NB4 (cell line): Measurements from ENCODE around the gene RNF31.

Experiments
- POLR2A ChIP-seq: IDR thresholded peaks from 2 replicates; pipeline ENCODE4 v1.6.1; 2011; ENCODE audit warnings: mild to moderate bottlenecking; ENCODE audit not compliant: insufficient read length; ENCODE audit errors: extremely low read depth
- TF ChIP-seq, protein P1 (sequence below): IDR thresholded peaks from one replicate; pipeline ENCODE4 v1.5.1; 2012; ENCODE audit warnings: low read depth, low read length
- TF ChIP-seq, protein P2 (sequence below): IDR thresholded peaks from 2 replicates; pipeline ENCODE4 v1.6.1; 2011; ENCODE audit warnings: low read depth, low read length

DNA sequence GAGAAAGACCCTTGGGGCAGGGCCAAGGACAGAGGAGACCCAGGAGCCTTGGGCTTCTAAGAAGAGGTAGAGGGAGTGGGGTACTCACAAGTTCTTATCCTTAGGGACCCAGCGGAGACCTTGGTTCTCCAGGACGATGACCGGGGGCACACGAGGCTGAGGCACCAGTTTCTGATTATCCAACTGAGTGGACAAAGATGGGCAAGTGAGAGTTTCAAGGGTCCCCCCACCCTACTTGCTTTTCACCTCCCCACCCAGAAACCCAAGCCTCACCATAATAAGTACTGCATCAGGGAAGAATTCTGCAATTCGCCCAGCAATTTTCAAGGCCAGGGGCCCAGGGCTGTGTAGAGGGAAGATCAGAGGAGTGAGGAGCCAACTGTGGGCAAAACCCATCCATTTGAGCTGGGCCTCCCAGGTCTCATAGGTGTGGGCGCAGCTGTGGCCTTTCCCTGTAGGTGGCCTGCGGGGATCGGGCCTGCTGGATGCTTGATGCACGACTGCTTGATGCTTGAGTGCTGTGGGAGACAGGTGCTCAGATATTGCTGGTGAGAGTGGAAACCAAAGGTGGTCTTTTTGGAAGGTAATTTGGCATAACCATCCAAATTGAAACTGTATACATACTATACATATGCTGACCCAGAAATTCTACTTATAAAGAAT, 7.9 kb upstream of the RNF31 start:
- TF ChIP-seq, protein P1, sequence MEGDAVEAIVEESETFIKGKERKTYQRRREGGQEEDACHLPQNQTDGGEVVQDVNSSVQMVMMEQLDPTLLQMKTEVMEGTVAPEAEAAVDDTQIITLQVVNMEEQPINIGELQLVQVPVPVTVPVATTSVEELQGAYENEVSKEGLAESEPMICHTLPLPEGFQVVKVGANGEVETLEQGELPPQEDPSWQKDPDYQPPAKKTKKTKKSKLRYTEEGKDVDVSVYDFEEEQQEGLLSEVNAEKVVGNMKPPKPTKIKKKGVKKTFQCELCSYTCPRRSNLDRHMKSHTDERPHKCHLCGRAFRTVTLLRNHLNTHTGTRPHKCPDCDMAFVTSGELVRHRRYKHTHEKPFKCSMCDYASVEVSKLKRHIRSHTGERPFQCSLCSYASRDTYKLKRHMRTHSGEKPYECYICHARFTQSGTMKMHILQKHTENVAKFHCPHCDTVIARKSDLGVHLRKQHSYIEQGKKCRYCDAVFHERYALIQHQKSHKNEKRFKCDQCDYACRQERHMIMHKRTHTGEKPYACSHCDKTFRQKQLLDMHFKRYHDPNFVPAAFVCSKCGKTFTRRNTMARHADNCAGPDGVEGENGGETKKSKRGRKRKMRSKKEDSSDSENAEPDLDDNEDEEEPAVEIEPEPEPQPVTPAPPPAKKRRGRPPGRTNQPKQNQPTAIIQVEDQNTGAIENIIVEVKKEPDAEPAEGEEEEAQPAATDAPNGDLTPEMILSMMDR = no peak
- TF ChIP-seq POLR2A = no peak
- TF ChIP-seq, protein P2, sequence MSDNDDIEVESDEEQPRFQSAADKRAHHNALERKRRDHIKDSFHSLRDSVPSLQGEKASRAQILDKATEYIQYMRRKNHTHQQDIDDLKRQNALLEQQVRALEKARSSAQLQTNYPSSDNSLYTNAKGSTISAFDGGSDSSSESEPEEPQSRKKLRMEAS = no peak
